Measurements from ENCODE around the gene RDH13. TPM values are rescaled to one million over a fixed set of nuclear protein-coding genes. Genes with fewer than 3 reads are reported as not detected.
A peak's percentile ranks its signal among the peaks of the same experiment; 100 is the strongest.
"Not testable (repeated sequence)": the region's sequence is repeated elsewhere in the genome, so short reads cannot be mapped to it uniquely, and the experiment has no call there.

Gene RDH13
- total RNA-seq, 2 experiments from 2014 or later = 30.9 to 33.1 TPM

DNA sequence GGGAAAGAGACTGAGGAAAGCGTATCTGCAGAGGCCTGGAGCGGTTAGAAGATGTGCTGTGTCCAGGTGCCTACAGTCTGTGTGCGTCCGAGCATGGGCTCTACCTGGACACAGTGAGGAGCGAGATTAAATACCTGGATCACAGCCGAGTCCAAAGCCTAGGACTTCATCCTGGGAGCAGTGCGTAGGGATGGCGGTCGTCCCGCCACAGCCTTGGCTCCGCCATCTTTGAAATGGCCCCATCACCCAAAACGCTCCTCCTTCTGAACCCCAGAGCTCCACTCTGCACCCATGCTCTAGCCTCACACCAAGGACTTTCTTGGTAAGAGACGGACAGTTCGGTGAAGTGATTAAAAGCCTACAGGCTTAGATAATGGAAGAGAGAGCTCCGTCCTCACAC is 44.7 kb downstream of the RDH13 start:
- ATAC-seq (no peak), DNase-seq (no peak)
- ChIA-PET POLR2A (no interaction called here), CTCF (no interaction called here)
- Mint-ChIP-seq H3K36me3 (ENCODE audit: low read depth) (peaks cover 39% of the 10 kb centered on the region), H3K4me1 (ENCODE audit: low read depth) (peaks cover 14% of the 10 kb centered on the region), H3K27ac (no peak overlapping the region), H3K27me3 (ENCODE audit: low read depth) (no peaks in the 10 kb centered on the region), H3K4me3 (no peak overlapping the region), H3K9me3 (ENCODE audit: insufficient read depth) (peaks cover 10% of the 10 kb centered on the region)

DNA sequence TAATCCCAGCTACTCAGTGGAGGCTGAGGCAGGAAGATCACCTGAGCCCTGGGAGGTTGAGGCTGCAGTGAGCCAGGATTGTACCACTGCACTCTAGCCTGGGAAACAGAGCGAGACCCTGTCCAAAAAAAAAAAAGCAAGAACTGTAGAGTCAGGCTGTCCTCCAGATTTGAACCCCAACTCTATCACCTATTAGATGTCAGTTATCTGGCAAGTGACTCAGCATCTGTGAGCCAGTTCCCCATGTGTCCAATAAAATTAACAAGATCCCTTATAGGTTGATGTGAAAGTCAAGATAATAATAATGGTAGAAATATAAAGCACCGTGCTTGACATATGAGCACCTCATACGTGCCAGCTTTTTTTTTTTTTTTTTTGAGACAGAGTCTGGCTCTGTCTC is 46.9 kb downstream of the RDH13 start:
- Mint-ChIP-seq H3K4me3 (no peak overlapping the region), H3K9me3 (ENCODE audit: insufficient read depth) (no peaks in the 10 kb centered on the region), H3K4me1 (ENCODE audit: low read depth) (peaks cover 14% of the 10 kb centered on the region), H3K27me3 (ENCODE audit: low read depth) (no peaks in the 10 kb centered on the region), H3K36me3 (ENCODE audit: low read depth) (peaks cover 31% of the 10 kb centered on the region), H3K27ac (no peak overlapping the region)
- ATAC-seq = no peak
- POLR2A ChIA-PET = no interaction called here
- no peak for DNase-seq
- CTCF ChIA-PET = no interaction called here

- ATAC-seq (peak; percentile 37), DNase-seq (no peak)
- CTCF ChIA-PET = no interaction called here
- H3K4me1 Mint-ChIP-seq (ENCODE audit: low read depth) = peaks cover 14% of the 10 kb centered on the region
- no peaks in the 10 kb centered on the region for H3K27me3 Mint-ChIP-seq (ENCODE audit: low read depth)
- H3K4me3 Mint-ChIP-seq = peak overlapping the region; percentile 61
- POLR2A ChIA-PET = no interaction called here
- H3K9me3 Mint-ChIP-seq (ENCODE audit: insufficient read depth) = no peaks in the 10 kb centered on the region
- peak overlapping the region; percentile 65 for H3K27ac Mint-ChIP-seq
- peaks cover 32% of the 10 kb centered on the region for H3K36me3 Mint-ChIP-seq (ENCODE audit: low read depth)
Measured at GRCh38 chr19:55015126-55015525, 47.8 kb downstream of the RDH13 start.

DNA sequence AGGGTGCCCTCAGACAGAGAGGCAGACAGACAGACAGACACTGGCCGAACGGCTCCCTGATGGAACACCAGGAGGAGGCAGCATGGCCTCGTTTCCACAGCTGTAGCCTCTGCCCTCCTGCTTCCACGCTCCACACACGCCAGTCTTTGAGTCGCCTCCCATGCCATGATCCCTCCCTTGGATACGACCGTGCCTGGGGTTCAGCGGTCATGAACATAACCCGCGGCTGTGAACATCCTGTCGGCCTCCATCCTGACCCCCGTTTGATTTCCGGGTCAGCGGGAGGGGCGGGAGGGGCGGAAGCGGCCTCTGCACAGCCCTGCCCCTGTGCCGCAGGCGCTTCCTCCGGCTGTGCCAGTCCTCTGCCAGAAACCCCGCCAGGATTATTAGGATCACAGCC is 48.2 kb downstream of the RDH13 start:
- H3K4me1 Mint-ChIP-seq (ENCODE audit: low read depth) = peaks cover 14% of the 10 kb centered on the region
- ChIA-PET POLR2A (no interaction called here), CTCF (no interaction called here)
- no peaks in the 10 kb centered on the region for H3K9me3 Mint-ChIP-seq (ENCODE audit: insufficient read depth)
- DNase-seq (peak; percentile 40), ATAC-seq (peak; percentile 83)
- peaks cover 29% of the 10 kb centered on the region for H3K36me3 Mint-ChIP-seq (ENCODE audit: low read depth)
- no peaks in the 10 kb centered on the region for H3K27me3 Mint-ChIP-seq (ENCODE audit: low read depth)
- peak overlapping the region; percentile 65 for H3K27ac Mint-ChIP-seq
- peak overlapping the region; percentile 61 for H3K4me3 Mint-ChIP-seq

DNA sequence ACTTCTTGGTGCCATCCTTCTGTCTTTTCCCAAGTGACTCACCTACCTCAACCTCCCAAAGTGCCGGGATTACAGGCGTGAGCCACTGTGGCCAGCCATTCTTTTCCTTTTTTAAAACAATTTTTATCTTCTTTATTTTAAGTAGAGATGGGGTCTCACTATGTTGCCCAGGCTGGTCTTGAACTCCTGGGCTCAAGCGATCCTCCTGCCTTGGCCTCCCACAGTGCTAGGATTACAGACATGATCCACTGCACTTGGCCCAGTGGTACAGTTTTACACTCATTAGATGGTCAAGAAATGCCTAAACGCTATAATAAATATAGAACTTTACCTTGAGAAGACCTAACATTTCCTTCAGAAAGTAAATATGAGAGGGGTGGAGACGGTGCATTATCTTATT is 49.4 kb downstream of the RDH13 start:
- POLR2A ChIA-PET = no interaction called here
- Mint-ChIP-seq H3K36me3 (ENCODE audit: low read depth) (peaks cover 38% of the 10 kb centered on the region), H3K27me3 (ENCODE audit: low read depth) (no peaks in the 10 kb centered on the region), H3K27ac (no peak overlapping the region), H3K4me3 (no peak overlapping the region), H3K9me3 (ENCODE audit: insufficient read depth) (no peaks in the 10 kb centered on the region), H3K4me1 (ENCODE audit: low read depth) (peaks cover 22% of the 10 kb centered on the region)
- CTCF ChIA-PET = no interaction called here
- no peak for DNase-seq
- ATAC-seq = no peak

GRCh38 chr19:55012306-55012705 is 50.6 kb downstream of the RDH13 start:
- CTCF ChIA-PET = no interaction called here
- ATAC-seq = no peak

DNA sequence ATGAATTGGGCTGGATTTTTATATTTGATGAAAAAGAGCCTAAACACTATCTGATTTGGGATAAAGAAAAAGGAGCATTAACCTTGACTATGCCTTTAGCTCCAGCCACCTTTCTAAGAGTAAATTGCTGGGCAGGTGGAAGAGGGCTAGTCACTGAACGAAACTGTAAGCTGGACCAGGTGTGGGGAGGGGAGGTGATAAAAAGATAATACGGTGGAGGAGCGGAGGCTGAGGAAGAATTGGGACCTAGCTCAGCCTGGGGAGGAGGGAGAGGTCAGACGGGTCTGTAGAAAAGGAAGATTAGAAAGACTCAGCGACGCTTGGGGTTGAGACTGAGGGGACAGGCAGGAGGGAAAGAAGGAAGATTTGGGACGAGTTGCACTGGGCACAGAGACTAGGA is 52.4 kb downstream of the RDH13 start:
- H3K9me3 Mint-ChIP-seq (ENCODE audit: insufficient read depth); CTCF ChIA-PET; H3K27me3 Mint-ChIP-seq (ENCODE audit: low read depth); POLR2A ChIA-PET; ATAC-seq; H3K27ac Mint-ChIP-seq; H3K4me3 Mint-ChIP-seq; DNase-seq: not testable (repeated sequence)
- H3K4me1 Mint-ChIP-seq (ENCODE audit: low read depth) = peaks cover 47% of the 10 kb centered on the region
- H3K36me3 Mint-ChIP-seq (ENCODE audit: low read depth) = peaks cover 50% of the 10 kb centered on the region

More at GRCh38 chr19:55012306-55012705, 50.6 kb downstream of the RDH13 start:
- no peaks in the 10 kb centered on the region for H3K27me3 Mint-ChIP-seq (ENCODE audit: low read depth)
- H3K4me1 Mint-ChIP-seq (ENCODE audit: low read depth) = peaks cover 33% of the 10 kb centered on the region
- no peak overlapping the region for H3K27ac Mint-ChIP-seq
- H3K9me3 Mint-ChIP-seq (ENCODE audit: insufficient read depth) = peaks cover 5% of the 10 kb centered on the region
- H3K36me3 Mint-ChIP-seq (ENCODE audit: low read depth) = peaks cover 44% of the 10 kb centered on the region
- POLR2A ChIA-PET = no interaction called here
- no peak overlapping the region for H3K4me3 Mint-ChIP-seq
- DNase-seq = no peak

GRCh38 chr19:55008781-55009180 is 54.2 kb downstream of the RDH13 start:
- H3K27ac Mint-ChIP-seq, DNase-seq: not testable (repeated sequence)

GRCh38 chr19:55008189-55008588 is 54.8 kb downstream of the RDH13 start:
- Mint-ChIP-seq H3K4me3 (peak overlapping the region; percentile 3), H3K4me1 (ENCODE audit: low read depth) (peaks cover 47% of the 10 kb centered on the region), H3K36me3 (ENCODE audit: low read depth) (peaks cover 63% of the 10 kb centered on the region), H3K9me3 (ENCODE audit: insufficient read depth) (peaks cover 15% of the 10 kb centered on the region), H3K27ac (peak overlapping the region; percentile 17)
- POLR2A ChIA-PET; CTCF ChIA-PET; ATAC-seq; H3K27me3 Mint-ChIP-seq (ENCODE audit: low read depth); DNase-seq: not testable (repeated sequence)

More at GRCh38 chr19:55008781-55009180, 54.2 kb downstream of the RDH13 start:
- peaks cover 47% of the 10 kb centered on the region for H3K4me1 Mint-ChIP-seq (ENCODE audit: low read depth)
- H3K27me3 Mint-ChIP-seq (ENCODE audit: low read depth); POLR2A ChIA-PET; ATAC-seq; CTCF ChIA-PET: not testable (repeated sequence)
- H3K9me3 Mint-ChIP-seq (ENCODE audit: insufficient read depth) = peaks cover 15% of the 10 kb centered on the region
- H3K4me3 Mint-ChIP-seq = peak overlapping the region; percentile 3
- H3K36me3 Mint-ChIP-seq (ENCODE audit: low read depth) = peaks cover 60% of the 10 kb centered on the region

GRCh38 chr19:55007537-55007936 is 55.4 kb downstream of the RDH13 start:
- POLR2A ChIA-PET; H3K27me3 Mint-ChIP-seq (ENCODE audit: low read depth); ATAC-seq; DNase-seq; CTCF ChIA-PET: not testable (repeated sequence)
- H3K4me3 Mint-ChIP-seq = peak overlapping the region; percentile 48
- peak overlapping the region; percentile 72 for H3K27ac Mint-ChIP-seq
- peaks cover 47% of the 10 kb centered on the region for H3K4me1 Mint-ChIP-seq (ENCODE audit: low read depth)
- peaks cover 61% of the 10 kb centered on the region for H3K36me3 Mint-ChIP-seq (ENCODE audit: low read depth)
- peaks cover 15% of the 10 kb centered on the region for H3K9me3 Mint-ChIP-seq (ENCODE audit: insufficient read depth)

- H3K4me1 Mint-ChIP-seq (ENCODE audit: low read depth) = peaks cover 47% of the 10 kb centered on the region
- CTCF ChIA-PET; H3K27me3 Mint-ChIP-seq (ENCODE audit: low read depth); DNase-seq; ATAC-seq; POLR2A ChIA-PET: not testable (repeated sequence)
- peaks cover 62% of the 10 kb centered on the region for H3K36me3 Mint-ChIP-seq (ENCODE audit: low read depth)
- peak overlapping the region; percentile 79 for H3K4me3 Mint-ChIP-seq
- peak overlapping the region; percentile 71 for H3K27ac Mint-ChIP-seq
- peaks cover 15% of the 10 kb centered on the region for H3K9me3 Mint-ChIP-seq (ENCODE audit: insufficient read depth)
Measured at GRCh38 chr19:55006795-55007194, 56.2 kb downstream of the RDH13 start.

DNA sequence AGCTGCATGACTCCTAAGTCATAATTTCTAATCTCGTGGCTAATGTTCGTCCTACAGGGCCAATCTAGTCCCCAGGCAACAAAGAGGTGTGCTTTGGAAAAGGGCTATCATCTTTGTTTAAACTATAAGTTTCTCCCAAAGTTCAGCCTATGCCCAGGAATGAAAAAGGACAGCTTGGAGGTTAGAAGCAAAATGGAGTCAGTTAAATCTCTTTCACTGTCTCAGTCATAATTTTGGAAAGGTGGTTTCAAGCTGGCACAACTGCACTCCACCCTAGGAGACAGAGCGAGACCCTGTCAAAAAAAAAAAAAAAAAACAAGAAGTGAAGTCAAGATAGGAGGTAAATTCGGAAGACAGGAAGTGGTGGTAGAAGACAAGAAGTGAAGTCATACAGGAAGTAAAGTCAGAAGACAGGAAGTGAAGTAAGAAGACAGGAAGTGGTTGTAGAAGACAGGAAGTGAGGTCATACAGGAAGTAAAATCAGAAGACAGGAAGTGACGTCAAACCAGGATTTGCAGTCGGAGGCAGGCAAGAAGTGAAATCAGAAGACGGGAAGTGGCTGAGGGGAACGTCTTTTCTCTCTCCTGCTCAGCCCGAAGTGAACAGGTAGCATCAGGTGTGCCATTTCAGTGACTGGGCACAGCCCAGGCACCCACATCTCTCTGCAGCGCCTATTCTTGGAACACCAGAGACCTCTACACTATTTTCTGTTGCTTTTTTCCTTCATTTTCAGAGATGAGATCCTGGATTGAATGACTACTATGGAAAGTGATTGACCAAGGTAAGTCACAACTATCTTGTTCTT is 57.1 kb downstream of the RDH13 start:
- ChIA-PET POLR2A (no interaction called here), CTCF (interaction anchor here (1.6 kb wide), 1 partner anchor 125 kb away, joined by 5 read pairs; no protein-coding TSS in a partner anchor)
- DNase-seq (peak; percentile 79), ATAC-seq (peak; percentile 85)
- H3K36me3 Mint-ChIP-seq (ENCODE audit: low read depth) = peaks cover 66% of the 10 kb centered on the region
- peaks cover 2% of the 10 kb centered on the region for H3K27me3 Mint-ChIP-seq (ENCODE audit: low read depth)
- peak overlapping the region; percentile 84 for H3K27ac Mint-ChIP-seq
- peaks cover 16% of the 10 kb centered on the region for H3K9me3 Mint-ChIP-seq (ENCODE audit: insufficient read depth)
- peaks cover 47% of the 10 kb centered on the region for H3K4me1 Mint-ChIP-seq (ENCODE audit: low read depth)
- H3K4me3 Mint-ChIP-seq = peak overlapping the region; percentile 79
